Karpas-422 (cell line): Measurements from ENCODE around the gene HAO2. TPM values are rescaled to one million over a fixed set of nuclear protein-coding genes. Genes with fewer than 3 reads are reported as not detected.

Experiments
- DNase-seq: peaks from one replicate; pipeline ENCODE4 v3.0.0-alpha.2; 2015
- H2AFZ ChIP-seq: fragments of 200-600 bp; sonication (generic); 2 replicates; pipeline ENCODE4 v1.6.1; 2014; ENCODE audit warnings: antibody characterized with exemption, low read length, mixed read lengths
- H3K27ac ChIP-seq: fragments of 200-600 bp; sonication (generic); 2 replicates; pipeline ENCODE4 v1.5.1; 2014; ENCODE audit warnings: mild to moderate bottlenecking, low read length, moderate library complexity
- H3K27me3 ChIP-seq: fragments of 200-600 bp; sonication (generic); 2 replicates; pipeline ENCODE4 v1.6.1; 2014; ENCODE audit warnings: low read length, mixed read lengths
- H3K36me3 ChIP-seq: fragments of 200-600 bp; sonication (generic); 2 replicates; pipeline ENCODE4 v1.6.1; 2014; ENCODE audit warnings: low read length, mixed read lengths; ENCODE audit not compliant: insufficient read depth
- H3K4me1 ChIP-seq: fragments of 200-600 bp; sonication (generic); 2 replicates; pipeline ENCODE4 v1.6.1; 2014; ENCODE audit warnings: mild to moderate bottlenecking, low read length, mixed read lengths
- H3K4me2 ChIP-seq: fragments of 200-600 bp; sonication (generic); 2 replicates; pipeline ENCODE4 v1.6.1; 2014; ENCODE audit warnings: low read length, low read depth, mild to moderate bottlenecking; ENCODE audit not compliant: poor library complexity, severe bottlenecking
- H3K4me3 ChIP-seq: fragments of 200-600 bp; sonication (generic); 2 replicates; pipeline ENCODE4 v1.5.1; 2014; ENCODE audit warnings: mild to moderate bottlenecking, antibody characterized with exemption, low read length, mixed read lengths
- H3K79me2 ChIP-seq: fragments of 200-600 bp; sonication (generic); 2 replicates; pipeline ENCODE4 v1.6.1; 2014; ENCODE audit warnings: mild to moderate bottlenecking, low read length, mixed read lengths
- H3K9ac ChIP-seq: fragments of 200-600 bp; sonication (generic); 2 replicates; pipeline ENCODE4 v1.6.0; 2014; ENCODE audit warnings: low read length
- H3K9me2 ChIP-seq: fragments of 200-600 bp; sonication (generic), shearing (Covaris generic); replicated peaks from 2 replicates; pipeline ENCODE4 v1.6.0; 2014; ENCODE audit warnings: mild to moderate bottlenecking, low read length, moderate library complexity; ENCODE audit not compliant: insufficient read depth
- H3K9me3 ChIP-seq: fragments of 300-700, 200-600 bp; sonication (generic); 2 replicates; pipeline ENCODE4 v1.6.1; 2014; ENCODE audit warnings: low read length, mixed read lengths
- H4K20me1 ChIP-seq: fragments of 200-600 bp; sonication (generic); 2 replicates; pipeline ENCODE4 v1.6.1; 2014; ENCODE audit warnings: mild to moderate bottlenecking, antibody characterized with exemption, low read length, low read depth; ENCODE audit not compliant: insufficient read depth
- total RNA-seq: library from RNA; depleted of rRNA; stranded (reverse); fragments of >200 nt; shearing (Covaris generic); gene quantifications from 2 replicates; pipeline ENCODE4 v1.2.3, GENCODE V29; 2014; ENCODE audit warnings: low replicate concordance; rRNA removed

The HAO2 gene
- total RNA-seq, result not detected in 2 replicates

GRCh38 chr1:119368554-119368953 is at the start of gene HAO2:
Gene HAO2, plus strand, starts transcription at chr1:119368785. Its CDS starts 12,301 bp downstream, at chr1:119381086.
- no peaks in the 10 kb centered on the region for H3K9me2 ChIP-seq
- H3K27me3 ChIP-seq, result no peaks in the 10 kb centered on the region
- no peak within 1 kb of the TSS for H2AFZ ChIP-seq
- H3K36me3 ChIP-seq, result no peaks in the 10 kb centered on the region
- no peaks in the 10 kb centered on the region for H4K20me1 ChIP-seq
- no peak within 1 kb of the TSS for H3K4me2 ChIP-seq
- no peaks in the 10 kb centered on the region for H3K9me3 ChIP-seq
- peaks cover 10% of the 10 kb centered on the region for H3K4me1 ChIP-seq
- no peak within 1 kb of the TSS for H3K27ac ChIP-seq
- no peak within 1 kb of the TSS for H3K4me3 ChIP-seq
- DNase-seq, result no peak
- H3K9ac ChIP-seq, result no peak within 1 kb of the TSS
- H3K79me2 ChIP-seq, result no peaks in the 10 kb centered on the region

- no peaks in the 10 kb centered on the region for H4K20me1 ChIP-seq
- H3K9me3 ChIP-seq, result no peaks in the 10 kb centered on the region
- no peak overlapping the region for H2AFZ ChIP-seq
- no peak for DNase-seq
- H3K4me3 ChIP-seq, result no peak overlapping the region
- H3K27ac ChIP-seq, result no peak overlapping the region
- no peaks in the 10 kb centered on the region for H3K36me3 ChIP-seq
- no peaks in the 10 kb centered on the region for H3K9me2 ChIP-seq
- H3K4me1 ChIP-seq, result peaks cover 10% of the 10 kb centered on the region
- no peaks in the 10 kb centered on the region for H3K27me3 ChIP-seq
- H3K79me2 ChIP-seq, result no peaks in the 10 kb centered on the region
- no peak overlapping the region for H3K9ac ChIP-seq
- H3K4me2 ChIP-seq, result no peak overlapping the region
These were observed 48.5 kb upstream of the HAO2 start for GRCh38 chr1:119320100-119320499.

GRCh38 chr1:119321666-119322419 is 46.7 kb upstream of the HAO2 start:
- no peak for DNase-seq
- no peak overlapping the region for H3K9ac ChIP-seq

DNA sequence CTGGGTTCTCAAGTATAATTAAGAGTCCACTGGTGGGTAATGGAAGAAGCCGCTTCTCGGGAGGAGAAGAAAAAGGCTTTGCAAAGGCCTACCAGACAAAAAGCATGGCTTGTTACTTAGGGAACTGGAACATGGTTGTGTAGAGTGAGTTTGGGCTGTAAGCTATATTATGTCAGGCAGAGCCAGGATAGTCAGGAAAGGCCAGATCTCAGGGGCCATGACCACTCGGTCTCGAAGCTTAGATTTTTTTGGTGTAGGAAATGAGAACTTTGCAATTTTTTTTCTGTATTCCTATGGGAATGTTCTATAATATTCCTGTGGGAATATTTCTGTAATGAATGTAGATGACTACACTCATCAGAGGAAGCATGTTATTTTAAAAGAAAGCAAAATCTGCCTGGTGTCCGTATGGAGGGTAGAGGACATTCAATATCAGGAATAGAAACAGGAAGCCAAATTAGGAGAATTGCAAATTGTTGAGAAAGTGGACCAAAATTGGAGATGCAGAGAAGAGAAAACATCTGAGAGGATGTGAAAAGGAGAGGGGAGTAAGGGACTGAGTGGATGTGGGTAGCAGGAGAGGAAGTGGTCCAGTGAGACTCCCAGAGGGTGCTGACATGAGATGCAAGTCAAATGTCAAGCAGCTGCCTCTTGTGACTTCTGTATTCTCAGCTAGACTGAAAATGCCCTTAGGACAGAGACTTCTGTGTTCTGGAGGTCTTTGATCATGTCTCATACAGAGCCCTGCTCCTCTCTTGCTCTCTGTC is 45.2 kb upstream of the HAO2 start:
- no peaks in the 10 kb centered on the region for H3K9me3 ChIP-seq
- H3K9ac ChIP-seq, result no peak overlapping the region
- DNase-seq, result peak; percentile 70
- no peaks in the 10 kb centered on the region for H3K79me2 ChIP-seq
- H3K4me2 ChIP-seq, result no peak overlapping the region
- no peak overlapping the region for H3K27ac ChIP-seq
- no peak overlapping the region for H2AFZ ChIP-seq
- H4K20me1 ChIP-seq, result no peaks in the 10 kb centered on the region
- no peak overlapping the region for H3K4me3 ChIP-seq
- peaks cover 10% of the 10 kb centered on the region for H3K4me1 ChIP-seq
- no peaks in the 10 kb centered on the region for H3K27me3 ChIP-seq
- H3K9me2 ChIP-seq, result no peaks in the 10 kb centered on the region
- no peaks in the 10 kb centered on the region for H3K36me3 ChIP-seq

More at GRCh38 chr1:119321666-119322419, 46.7 kb upstream of the HAO2 start:
- Histone ChIP-seq H4K20me1 (no peaks in the 10 kb centered on the region), H3K27me3 (no peaks in the 10 kb centered on the region), H2AFZ (no peak overlapping the region), H3K27ac (no peak overlapping the region), H3K4me2 (no peak overlapping the region), H3K36me3 (no peaks in the 10 kb centered on the region), H3K9me2 (no peaks in the 10 kb centered on the region), H3K9me3 (no peaks in the 10 kb centered on the region), H3K4me3 (no peak overlapping the region), H3K4me1 (peaks cover 10% of the 10 kb centered on the region), H3K79me2 (no peaks in the 10 kb centered on the region)

GRCh38 chr1:119324198-119324597 is 44.4 kb upstream of the HAO2 start:
- H3K27me3 ChIP-seq, result no peaks in the 10 kb centered on the region
- H3K9me2 ChIP-seq, result no peaks in the 10 kb centered on the region
- DNase-seq, result no peak
- H3K4me2 ChIP-seq, result no peak overlapping the region
- peaks cover 10% of the 10 kb centered on the region for H3K4me1 ChIP-seq
- H3K9me3 ChIP-seq, result no peaks in the 10 kb centered on the region
- no peak overlapping the region for H3K27ac ChIP-seq
- H3K79me2 ChIP-seq, result no peaks in the 10 kb centered on the region
- no peak overlapping the region for H3K4me3 ChIP-seq
- no peak overlapping the region for H3K9ac ChIP-seq
- no peaks in the 10 kb centered on the region for H3K36me3 ChIP-seq
- H2AFZ ChIP-seq, result no peak overlapping the region
- H4K20me1 ChIP-seq, result no peaks in the 10 kb centered on the region

GRCh38 chr1:119326251-119326650 is 42.3 kb upstream of the HAO2 start:
- Histone ChIP-seq H3K27me3 (no peaks in the 10 kb centered on the region), H3K4me1 (peaks cover 10% of the 10 kb centered on the region), H3K9me3 (no peaks in the 10 kb centered on the region), H4K20me1 (no peaks in the 10 kb centered on the region), H3K4me3 (no peak overlapping the region), H3K9me2 (no peaks in the 10 kb centered on the region), H3K36me3 (no peaks in the 10 kb centered on the region), H3K27ac (no peak overlapping the region), H3K9ac (no peak overlapping the region), H2AFZ (no peak overlapping the region), H3K4me2 (no peak overlapping the region), H3K79me2 (no peaks in the 10 kb centered on the region)
- no peak for DNase-seq

- no peak overlapping the region for H2AFZ ChIP-seq
- H3K4me3 ChIP-seq, result no peak overlapping the region
These were observed 41.5 kb upstream of the HAO2 start for GRCh38 chr1:119327094-119327449.

DNA sequence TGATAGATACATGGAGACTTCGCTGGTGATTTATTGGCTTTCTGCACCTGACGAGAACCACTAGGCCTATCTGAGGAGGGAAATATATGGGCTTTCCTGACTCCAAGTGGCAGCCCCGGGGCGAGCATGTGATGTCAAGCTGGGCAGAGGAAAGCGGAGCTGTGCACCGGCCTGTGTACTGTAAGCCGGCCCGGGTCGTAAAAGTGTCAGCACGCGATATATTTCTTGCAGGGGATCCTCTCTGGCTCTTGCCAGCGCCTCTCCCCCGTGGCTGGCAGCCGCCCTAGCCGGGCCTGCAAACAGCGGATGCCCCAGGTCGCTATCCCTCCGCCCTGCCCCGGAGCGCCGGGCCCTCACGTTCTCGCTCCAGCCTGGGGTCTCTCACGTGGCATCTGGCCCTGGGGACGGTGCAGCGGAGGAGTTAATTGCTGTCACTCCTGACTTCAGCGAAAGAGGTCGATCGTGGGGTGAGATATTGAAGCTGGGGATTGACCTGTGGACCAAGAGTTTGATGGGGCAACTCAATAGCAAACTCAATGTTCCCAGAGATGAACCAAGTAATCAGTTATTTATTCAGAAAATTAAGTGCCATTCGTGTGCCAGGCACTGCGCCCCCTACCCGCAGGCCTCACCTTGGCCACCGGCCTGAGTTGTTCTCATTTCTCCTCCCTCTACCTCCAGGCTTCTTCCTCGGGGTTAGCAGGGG is 41.0 kb upstream of the HAO2 start:
- no peak overlapping the region for H3K4me2 ChIP-seq
- H3K27me3 ChIP-seq, result no peaks in the 10 kb centered on the region
- no peak overlapping the region for H3K4me3 ChIP-seq
- H3K9ac ChIP-seq, result no peak overlapping the region
- H3K79me2 ChIP-seq, result no peaks in the 10 kb centered on the region
- DNase-seq, result peak; percentile 47
- H3K4me1 ChIP-seq, result peaks cover 10% of the 10 kb centered on the region
- H4K20me1 ChIP-seq, result no peaks in the 10 kb centered on the region
- H2AFZ ChIP-seq, result no peak overlapping the region
- no peaks in the 10 kb centered on the region for H3K9me2 ChIP-seq
- H3K27ac ChIP-seq, result no peak overlapping the region
- H3K9me3 ChIP-seq, result no peaks in the 10 kb centered on the region
- H3K36me3 ChIP-seq, result no peaks in the 10 kb centered on the region

More at GRCh38 chr1:119327094-119327449, 41.5 kb upstream of the HAO2 start:
- no peaks in the 10 kb centered on the region for H3K79me2 ChIP-seq
- H3K4me1 ChIP-seq, result peaks cover 10% of the 10 kb centered on the region
- H4K20me1 ChIP-seq, result no peaks in the 10 kb centered on the region
- H3K27ac ChIP-seq, result no peak overlapping the region
- no peaks in the 10 kb centered on the region for H3K36me3 ChIP-seq
- no peak for DNase-seq
- H3K27me3 ChIP-seq, result no peaks in the 10 kb centered on the region
- no peak overlapping the region for H3K4me2 ChIP-seq
- H3K9ac ChIP-seq, result no peak overlapping the region
- H3K9me3 ChIP-seq, result no peaks in the 10 kb centered on the region
- no peaks in the 10 kb centered on the region for H3K9me2 ChIP-seq
